Breast epithelium (tissue), 4 donors: ENCODE results near the gene GOLGA1. TPM values are rescaled to one million over a fixed set of nuclear protein-coding genes. Genes with fewer than 3 reads are reported as not detected.
"Not testable (repeated sequence)": the region's sequence is repeated elsewhere in the genome, so short reads cannot be mapped to it uniquely, and the experiment has no call there.

Experiments used
- DNase-seq, 2 donors: peaks; one replicate each; pipeline ENCODE4 v3.0.0-alpha.2; 2019; ENCODE audit warnings: low spot score in 2 of 2
- H3K27ac ChIP-seq, 2 donors: fragments of 200-600 bp; sonication (generic) in 1 of 2; one replicate each; pipeline ENCODE4 v1.5.1; 2016 to 2019; ENCODE audit warnings: mild to moderate bottlenecking in 1 of 2
- H3K27me3 ChIP-seq, 2 donors: fragments of 200-600 bp; sonication (generic) in 1 of 2; one replicate each; pipeline versions ENCODE4 v1.5.1 to v1.6.0; 2017 to 2019; ENCODE audit warnings: control low read depth in 1 of 2, mild to moderate bottlenecking in 1 of 2
- H3K36me3 ChIP-seq: fragments of 200-600 bp; one replicate; pipeline ENCODE4 v1.5.1; 2019
- H3K4me1 ChIP-seq, 2 donors: fragments of 200-600 bp; sonication (generic); one replicate each; pipeline ENCODE4 v1.5.1; 2016 to 2019; ENCODE audit warnings: control low read depth in 1 of 2
- H3K4me3 ChIP-seq, 3 donors: fragments of 200-600 bp; sonication (generic); 1 replicate in 2 of 3; 2 replicates in 1 of 3; pipeline ENCODE4 v1.5.1; 2016 to 2019; ENCODE audit warnings: mild to moderate bottlenecking in 3 of 3, moderate library complexity in 2 of 3
- H3K9me3 ChIP-seq, 2 donors: fragments of 200-600 bp; sonication (generic) in 1 of 2; one replicate each; pipeline ENCODE4 v1.5.1; 2016 to 2019; ENCODE audit warnings: control low read depth in 1 of 2
- CTCF ChIP-seq, 3 donors: fragments of 450-650 bp; IDR thresholded peaks; one replicate each; pipeline ENCODE4 v1.5.1; 2016 to 2017; ENCODE audit warnings: antibody characterized with exemption in 3 of 3, mild to moderate bottlenecking in 3 of 3, moderate library complexity in 3 of 3
- POLR2A ChIP-seq: fragments of 450-650 bp; IDR thresholded peaks from one replicate; pipeline ENCODE4 v1.6.1; 2016; ENCODE audit warnings: antibody characterized with exemption, mild to moderate bottlenecking, moderate library complexity
- POLR2AphosphoS5 ChIP-seq, 3 donors: sonication (generic); formaldehyde crosslinking; IDR thresholded peaks; one replicate each; pipeline ENCODE4 v1.6.1; 2017; ENCODE audit warnings: antibody characterized with exemption in 3 of 3
- intact Hi-C: fragments of 100-400 bp; cut with DNase I; formaldehyde crosslinking; loops from one replicate; pipeline ENCODE4 v1.15.1; 2023; ENCODE audit warnings: low total_unique reads
- total RNA-seq, 3 donors: library from RNA; depleted of rRNA; stranded (reverse); fragments of >200 nt; gene quantifications; one replicate each; pipeline ENCODE4 v1.1.0, GENCODE V29; 2016

The GOLGA1 gene
- total RNA-seq, 3 donors from 2014 or later: 20.6 to 23.0 (median 21.1) TPM

GRCh38 chr9:124964604-124965003 lies 23.7 kb upstream of the GOLGA1 start:
- no peak overlapping the region for H3K4me3 ChIP-seq
- no peak for DNase-seq
- H3K36me3 ChIP-seq: no peaks in the 10 kb centered on the region
- TF ChIP-seq POLR2A (no peak), CTCF (IDR thresholded peaks at IDR 0.05) (no peak), POLR2AphosphoS5 (IDR thresholded peaks at IDR 0.05) (no peak)
- H3K27ac ChIP-seq: no peak overlapping the region
- H3K4me1 ChIP-seq: no peaks in the 10 kb centered on the region
- no peaks in the 10 kb centered on the region for H3K27me3 ChIP-seq
- no peaks in the 10 kb centered on the region for H3K9me3 ChIP-seq
- intact Hi-C loops: no loop called here

GRCh38 chr9:124964056-124964455 lies 23.2 kb upstream of the GOLGA1 start:
- no peaks in the 10 kb centered on the region for H3K4me1 ChIP-seq
- DNase-seq: no peak
- intact Hi-C loops: no loop called here

GRCh38 chr9:124960409-124960752 lies 19.5 kb upstream of the GOLGA1 start:
- Histone ChIP-seq H3K9me3 (no peaks in the 10 kb centered on the region), H3K4me1 (no peaks in the 10 kb centered on the region), H3K36me3 (no peaks in the 10 kb centered on the region), H3K27ac (no peak overlapping the region), H3K27me3 (no peaks in the 10 kb centered on the region), H3K4me3 (no peak overlapping the region)
- DNase-seq: no peak
- intact Hi-C loops: no loop called here
- TF ChIP-seq CTCF (IDR thresholded peaks at IDR 0.05) (no peak), POLR2AphosphoS5 (IDR thresholded peaks at IDR 0.05) (no peak), POLR2A (no peak)

More at GRCh38 chr9:124964056-124964455, 23.2 kb upstream of the GOLGA1 start:
- Histone ChIP-seq H3K27ac (no peak overlapping the region), H3K27me3 (no peaks in the 10 kb centered on the region), H3K9me3 (no peaks in the 10 kb centered on the region), H3K36me3 (no peaks in the 10 kb centered on the region), H3K4me3 (no peak overlapping the region)
- TF ChIP-seq CTCF (IDR thresholded peaks at IDR 0.05) (no peak), POLR2AphosphoS5 (IDR thresholded peaks at IDR 0.05) (no peak)

GRCh38 chr9:124959671-124960408 lies 19.0 kb upstream of the GOLGA1 start:
- intact Hi-C loops, H3K27me3 ChIP-seq, H3K4me1 ChIP-seq: not testable (repeated sequence)

GRCh38 chr9:124954255-124954654 lies 13.4 kb upstream of the GOLGA1 start:
- no peaks in the 10 kb centered on the region for H3K27me3 ChIP-seq
- no peak overlapping the region for H3K27ac ChIP-seq
- TF ChIP-seq CTCF (IDR thresholded peaks at IDR 0.05) (no peak), POLR2A (no peak), POLR2AphosphoS5 (IDR thresholded peaks at IDR 0.05) (no peak)
- H3K36me3 ChIP-seq: no peaks in the 10 kb centered on the region
- no peak for DNase-seq
- intact Hi-C loops: no loop called here
- no peak overlapping the region for H3K4me3 ChIP-seq
- H3K9me3 ChIP-seq: no peaks in the 10 kb centered on the region
- no peaks in the 10 kb centered on the region for H3K4me1 ChIP-seq

More at GRCh38 chr9:124959671-124960408, 19.0 kb upstream of the GOLGA1 start:
- not testable (repeated sequence) for H3K9me3 ChIP-seq, H3K4me3 ChIP-seq, H3K36me3 ChIP-seq, DNase-seq, H3K27ac ChIP-seq
